Anterior cingulate cortex (tissue), 58 donors: ENCODE measurements around the gene GNB1L.

Experiments
- DNase-seq, 58 donors: peaks; one replicate each; lab custom pipeline; 2025; lab: John Stamatoyannopoulos, UW

Gene GNB1L

GRCh38 chr22:19815823-19816290, 38.8 kb downstream of the GNB1L start:
- DNase-seq = no peak

- no peak for DNase-seq
Observed at GRCh38 chr22:19815093-19815822, 39.4 kb downstream of the GNB1L start.

GRCh38 chr22:19814428-19814827, 40.2 kb downstream of the GNB1L start:
- DNase-seq = no peak

- DNase-seq = no peak
Observed at GRCh38 chr22:19812910-19813309, 41.8 kb downstream of the GNB1L start.

- DNase-seq = no peak
Observed at GRCh38 chr22:19811811-19812771, 42.6 kb downstream of the GNB1L start.

GRCh38 chr22:19811211-19811621, 43.5 kb downstream of the GNB1L start:
- no peak for DNase-seq

- DNase-seq = no peak
Observed at GRCh38 chr22:19810381-19811201, 44.1 kb downstream of the GNB1L start.

GRCh38 chr22:19809741-19810140, 44.9 kb downstream of the GNB1L start:
- no peak for DNase-seq

GRCh38 chr22:19808873-19809478, 45.7 kb downstream of the GNB1L start:
- no peak for DNase-seq

- no peak for DNase-seq
Observed at GRCh38 chr22:19807914-19808872, 46.5 kb downstream of the GNB1L start.

GRCh38 chr22:19807161-19807913, 47.3 kb downstream of the GNB1L start:
- no peak for DNase-seq

GRCh38 chr22:19806213-19807160, 48.2 kb downstream of the GNB1L start:
- no peak for DNase-seq

- DNase-seq = no peak
Observed at GRCh38 chr22:19805821-19806212, 48.9 kb downstream of the GNB1L start.

GRCh38 chr22:19803736-19804267, 50.9 kb downstream of the GNB1L start:
- DNase-seq = no peak

GRCh38 chr22:19802894-19803735, 51.6 kb downstream of the GNB1L start:
- no peak for DNase-seq
